ENCODE measurements around the gene PGP.
"Not testable (repeated sequence)": the region's sequence is repeated elsewhere in the genome, so short reads cannot be mapped to it uniquely, and the experiment has no call there.

Gene PGP

DNA sequence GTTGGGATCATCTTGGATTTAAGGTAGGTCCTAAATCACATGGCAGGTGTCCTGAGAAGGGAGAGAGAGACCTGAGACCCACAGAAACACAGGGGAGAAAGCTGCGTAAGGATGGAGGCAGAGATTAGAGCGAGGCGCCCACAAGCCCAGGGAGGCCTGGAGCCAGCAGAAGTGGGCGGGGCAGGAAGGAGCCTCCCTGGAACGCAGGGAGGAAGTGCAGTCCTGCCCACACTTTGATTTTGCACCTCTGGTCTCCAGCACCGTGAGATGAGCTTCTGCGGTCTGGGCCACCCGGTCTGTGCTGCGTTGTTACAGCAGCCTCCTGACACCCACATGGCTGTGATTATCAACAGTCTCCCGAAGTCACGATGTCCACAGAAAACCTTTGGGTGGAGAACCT, 28.0 kb upstream of the PGP start:
- Histone ChIP-seq H2BK5ac (ENCODE audit: low read length) (no peak overlapping the region), H3K56ac (ENCODE audit: low read length) (no peak overlapping the region), H4K8ac (ENCODE audit: low read depth, low read length) (no peak overlapping the region), H3K36me3 (ENCODE audit: control insufficient read depth, insufficient read depth, low read length) (peaks cover 6% of the 10 kb centered on the region), H3K4me3 (ENCODE audit: low read length) (no peak overlapping the region), H2BK120ac (ENCODE audit: low read depth, low read length) (no peak overlapping the region), H3K27me3 (ENCODE audit: insufficient read depth, low read length, poor library complexity) (no peaks in the 10 kb centered on the region), H3K79me1 (ENCODE audit: low read length) (peaks cover 2% of the 10 kb centered on the region), H3K79me2 (ENCODE audit: control insufficient read depth, insufficient read depth, low read length) (no peaks in the 10 kb centered on the region), H2AK5ac (ENCODE audit: low read length) (no peak overlapping the region), H3K23ac (ENCODE audit: low read length) (no peak overlapping the region), H3K9ac (ENCODE audit: low read length) (no peak overlapping the region), H3K4me1 (ENCODE audit: control insufficient read depth, low read depth, low read length) (no peaks in the 10 kb centered on the region), H2BK15ac (replicated peaks; ENCODE audit: low read depth) (no peak overlapping the region), H3K4ac (ENCODE audit: low read depth, low read length) (no peak overlapping the region), H4K5ac (ENCODE audit: low read length) (no peak overlapping the region), H3K4me2 (ENCODE audit: low read length) (no peak overlapping the region), H3K27ac (ENCODE audit: low read depth, low read length) (no peak overlapping the region), H3K18ac (ENCODE audit: low read length) (no peak overlapping the region)
- WGBS (ENCODE audit: extremely low coverage, insufficient coverage, low lambda C conversion rate): no CpG with 5 or more reads among the region's 11 CpGs
- no peak for DNase-seq

GRCh38 chr16:2240331-2240730, 25.7 kb upstream of the PGP start:
- not testable (repeated sequence) for H3K27me3 ChIP-seq (ENCODE audit: insufficient read depth, low read length, poor library complexity); H3K4me1 ChIP-seq (ENCODE audit: control insufficient read depth, low read depth, low read length); DNase-seq; H3K79me2 ChIP-seq (ENCODE audit: control insufficient read depth, insufficient read depth, low read length); H4K5ac ChIP-seq (ENCODE audit: low read length); H3K4ac ChIP-seq (ENCODE audit: low read depth, low read length); H2BK5ac ChIP-seq (ENCODE audit: low read length); H3K27ac ChIP-seq (ENCODE audit: low read depth, low read length); H3K4me3 ChIP-seq (ENCODE audit: low read length); H3K23ac ChIP-seq (ENCODE audit: low read length); H3K9ac ChIP-seq (ENCODE audit: low read length); H4K8ac ChIP-seq (ENCODE audit: low read depth, low read length); H3K56ac ChIP-seq (ENCODE audit: low read length); H3K18ac ChIP-seq (ENCODE audit: low read length); H2BK120ac ChIP-seq (ENCODE audit: low read depth, low read length); H2BK15ac ChIP-seq (replicated peaks; ENCODE audit: low read depth); H2AK5ac ChIP-seq (ENCODE audit: low read length); H3K79me1 ChIP-seq (ENCODE audit: low read length); H3K4me2 ChIP-seq (ENCODE audit: low read length); H3K36me3 ChIP-seq (ENCODE audit: control insufficient read depth, insufficient read depth, low read length)
- WGBS (ENCODE audit: extremely low coverage, insufficient coverage, low lambda C conversion rate): no CpG with 5 or more reads among the region's 9 CpGs

DNA sequence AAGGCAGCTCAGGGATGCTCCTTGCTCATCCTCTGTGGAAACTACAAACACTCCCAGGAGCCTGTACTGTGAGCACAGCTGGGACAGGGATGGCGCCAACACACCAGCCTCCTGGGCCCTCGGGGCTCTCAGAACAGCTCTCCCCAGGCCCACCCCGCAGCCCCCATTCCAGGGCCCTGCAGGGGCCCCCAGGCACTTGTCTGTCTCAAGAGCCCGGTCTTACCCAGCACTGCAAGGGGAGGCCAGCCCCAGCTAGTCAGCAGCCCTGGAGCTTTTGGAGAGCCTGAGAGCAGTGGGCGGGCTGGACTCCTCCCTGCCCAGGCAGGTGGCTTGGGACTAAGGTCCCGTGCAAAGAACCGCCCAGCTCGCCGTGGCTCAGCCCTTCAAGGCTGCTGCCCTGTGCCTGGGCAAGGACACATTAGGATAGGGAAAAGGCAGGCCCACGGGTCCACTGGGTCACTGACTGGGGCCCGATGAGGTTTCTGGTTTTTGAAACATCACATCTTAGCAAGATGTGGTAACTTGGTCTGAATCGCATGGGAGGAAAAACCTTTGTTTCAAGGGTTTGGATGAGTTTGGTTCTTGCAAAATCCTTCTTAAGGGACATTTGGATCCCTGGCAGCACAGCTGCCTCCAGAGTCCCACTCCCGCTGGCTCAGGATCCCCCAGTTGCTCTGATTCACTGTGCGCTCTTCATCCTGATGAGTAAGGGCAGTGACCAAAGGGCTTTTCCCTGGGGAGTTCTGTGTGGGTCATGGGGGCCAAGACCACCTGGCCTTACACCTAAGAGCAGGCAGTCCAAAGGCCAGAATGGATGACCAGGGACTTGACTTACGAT, 24.4 kb upstream of the PGP start:
- no CpG with 5 or more reads among the region's 15 CpGs for WGBS (ENCODE audit: extremely low coverage, insufficient coverage, low lambda C conversion rate)
- Histone ChIP-seq H3K79me2 (ENCODE audit: control insufficient read depth, insufficient read depth, low read length) (no peaks in the 10 kb centered on the region), H3K4me3 (ENCODE audit: low read length) (no peak overlapping the region), H4K5ac (ENCODE audit: low read length) (no peak overlapping the region), H3K36me3 (ENCODE audit: control insufficient read depth, insufficient read depth, low read length) (no peaks in the 10 kb centered on the region), H3K4me1 (ENCODE audit: control insufficient read depth, low read depth, low read length) (no peaks in the 10 kb centered on the region), H2BK120ac (ENCODE audit: low read depth, low read length) (no peak overlapping the region), H3K27ac (ENCODE audit: low read depth, low read length) (no peak overlapping the region), H3K79me1 (ENCODE audit: low read length) (no peaks in the 10 kb centered on the region), H2BK5ac (ENCODE audit: low read length) (no peak overlapping the region), H3K4me2 (ENCODE audit: low read length) (no peak overlapping the region), H3K56ac (ENCODE audit: low read length) (no peak overlapping the region), H3K27me3 (ENCODE audit: insufficient read depth, low read length, poor library complexity) (peaks cover 3% of the 10 kb centered on the region), H4K8ac (ENCODE audit: low read depth, low read length) (no peak overlapping the region), H3K9ac (ENCODE audit: low read length) (no peak overlapping the region), H3K23ac (ENCODE audit: low read length) (no peak overlapping the region), H2AK5ac (ENCODE audit: low read length) (no peak overlapping the region), H2BK15ac (replicated peaks; ENCODE audit: low read depth) (no peak overlapping the region), H3K4ac (ENCODE audit: low read depth, low read length) (no peak overlapping the region), H3K18ac (ENCODE audit: low read length) (no peak overlapping the region)
- peak; percentile 36 for DNase-seq

GRCh38 chr16:2238150-2238837, 23.7 kb upstream of the PGP start:
- Histone ChIP-seq H3K4ac (ENCODE audit: low read depth, low read length) (no peak overlapping the region), H2BK120ac (ENCODE audit: low read depth, low read length) (no peak overlapping the region), H3K23ac (ENCODE audit: low read length) (no peak overlapping the region), H3K18ac (ENCODE audit: low read length) (no peak overlapping the region), H3K4me1 (ENCODE audit: control insufficient read depth, low read depth, low read length) (no peaks in the 10 kb centered on the region), H4K5ac (ENCODE audit: low read length) (no peak overlapping the region), H3K4me2 (ENCODE audit: low read length) (no peak overlapping the region), H3K56ac (ENCODE audit: low read length) (no peak overlapping the region), H3K4me3 (ENCODE audit: low read length) (no peak overlapping the region), H3K79me1 (ENCODE audit: low read length) (no peaks in the 10 kb centered on the region), H2BK5ac (ENCODE audit: low read length) (no peak overlapping the region), H3K36me3 (ENCODE audit: control insufficient read depth, insufficient read depth, low read length) (no peaks in the 10 kb centered on the region), H4K8ac (ENCODE audit: low read depth, low read length) (no peak overlapping the region), H3K27ac (ENCODE audit: low read depth, low read length) (no peak overlapping the region), H2AK5ac (ENCODE audit: low read length) (no peak overlapping the region), H2BK15ac (replicated peaks; ENCODE audit: low read depth) (no peak overlapping the region), H3K27me3 (ENCODE audit: insufficient read depth, low read length, poor library complexity) (peaks cover 3% of the 10 kb centered on the region), H3K9ac (ENCODE audit: low read length) (no peak overlapping the region), H3K79me2 (ENCODE audit: control insufficient read depth, insufficient read depth, low read length) (no peaks in the 10 kb centered on the region)
- peak; percentile 32 for DNase-seq
- no CpG with 5 or more reads among the region's 18 CpGs for WGBS (ENCODE audit: extremely low coverage, insufficient coverage, low lambda C conversion rate)

DNA sequence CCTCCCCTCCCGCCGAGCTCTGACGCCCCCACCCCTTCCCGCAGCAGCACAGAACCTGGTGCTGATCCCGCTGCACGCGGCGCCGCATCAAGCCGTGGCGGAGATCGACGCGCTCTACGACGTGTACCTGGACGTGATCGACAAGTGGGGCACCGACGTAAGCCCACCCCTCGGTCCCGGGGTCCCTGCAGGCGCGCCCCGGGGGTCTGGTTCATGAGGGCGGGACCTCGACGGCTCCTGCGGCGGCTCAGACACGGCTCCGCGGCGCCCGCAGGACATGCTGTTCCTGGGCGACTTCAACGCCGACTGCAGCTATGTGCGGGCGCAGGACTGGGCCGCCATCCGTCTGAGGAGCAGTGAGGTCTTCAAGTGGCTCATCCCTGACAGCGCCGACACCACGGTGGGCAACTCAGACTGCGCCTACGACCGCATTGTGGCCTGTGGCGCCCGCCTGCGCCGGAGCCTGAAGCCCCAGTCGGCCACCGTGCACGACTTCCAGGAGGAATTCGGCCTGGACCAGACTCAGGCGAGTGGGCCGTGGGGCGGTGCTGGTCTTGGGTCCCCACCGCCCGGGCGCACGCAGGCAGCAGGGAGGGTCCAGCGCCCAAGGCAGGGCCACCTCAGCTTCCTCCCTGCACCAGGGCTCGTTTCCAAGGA, 23.0 kb upstream of the PGP start:
- WGBS (ENCODE audit: extremely low coverage, insufficient coverage, low lambda C conversion rate): no CpG with 5 or more reads among the region's 65 CpGs
- peaks cover 3% of the 10 kb centered on the region for H3K27me3 ChIP-seq (ENCODE audit: insufficient read depth, low read length, poor library complexity)
- H3K79me1 ChIP-seq (ENCODE audit: low read length): no peaks in the 10 kb centered on the region
- H2BK5ac ChIP-seq (ENCODE audit: low read length): no peak overlapping the region
- no peak overlapping the region for H3K9ac ChIP-seq (ENCODE audit: low read length)
- H3K27ac ChIP-seq (ENCODE audit: low read depth, low read length): no peak overlapping the region
- H3K56ac ChIP-seq (ENCODE audit: low read length): peak overlapping the region; percentile 26
- H3K36me3 ChIP-seq (ENCODE audit: control insufficient read depth, insufficient read depth, low read length): no peaks in the 10 kb centered on the region
- no peak overlapping the region for H2BK120ac ChIP-seq (ENCODE audit: low read depth, low read length)
- DNase-seq: peak; percentile 32
- H3K4me2 ChIP-seq (ENCODE audit: low read length): no peak overlapping the region
- H3K4me3 ChIP-seq (ENCODE audit: low read length): no peak overlapping the region
- H3K4ac ChIP-seq (ENCODE audit: low read depth, low read length): no peak overlapping the region
- H3K18ac ChIP-seq (ENCODE audit: low read length): no peak overlapping the region
- H3K4me1 ChIP-seq (ENCODE audit: control insufficient read depth, low read depth, low read length): no peaks in the 10 kb centered on the region
- H3K79me2 ChIP-seq (ENCODE audit: control insufficient read depth, insufficient read depth, low read length): no peaks in the 10 kb centered on the region
- H2AK5ac ChIP-seq (ENCODE audit: low read length): no peak overlapping the region
- H2BK15ac ChIP-seq (replicated peaks; ENCODE audit: low read depth): no peak overlapping the region
- no peak overlapping the region for H3K23ac ChIP-seq (ENCODE audit: low read length)
- no peak overlapping the region for H4K5ac ChIP-seq (ENCODE audit: low read length)
- H4K8ac ChIP-seq (ENCODE audit: low read depth, low read length): no peak overlapping the region
